Head of caudate nucleus (tissue), 42 donors: ENCODE data around the gene NPIPA7.
"Not testable (repeated sequence)": the region's sequence is repeated elsewhere in the genome, so short reads cannot be mapped to it uniquely, and the experiment has no call there.

Experiments
- DNase-seq, 42 donors: peaks; one replicate each; pipeline versions ENCODE4 v3.0.0 to v3.0.0-alpha.2; 2020 to 2021; ENCODE audit warnings: mixed read lengths in 7 of 42
- intact Hi-C: fragments of 100-400 bp; cut with DNase I; formaldehyde crosslinking; loops from one replicate; pipeline ENCODE4 v1.15.0; 2022

The NPIPA7 gene

DNA sequence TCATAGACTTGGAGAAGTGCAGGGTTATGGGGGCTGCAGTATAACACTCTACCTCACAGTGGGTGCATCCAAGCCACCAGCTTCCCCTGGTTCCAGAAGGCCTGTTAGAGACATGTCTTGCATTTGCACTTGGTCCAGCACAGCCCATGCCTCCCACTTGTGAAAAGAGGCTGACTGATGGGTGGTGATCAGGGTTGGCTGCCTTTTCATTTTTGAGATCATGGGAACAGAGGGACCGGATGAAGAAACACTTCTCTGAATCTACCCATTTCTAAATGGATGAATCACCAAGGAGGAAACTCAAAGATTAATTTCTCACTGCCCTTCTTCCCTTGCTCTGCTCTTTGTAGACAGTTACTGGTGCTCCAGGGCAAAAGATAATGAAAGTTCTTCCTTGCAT, 34.8 kb downstream of the NPIPA7 start:
- DNase-seq, intact Hi-C loops: not testable (repeated sequence)

DNA sequence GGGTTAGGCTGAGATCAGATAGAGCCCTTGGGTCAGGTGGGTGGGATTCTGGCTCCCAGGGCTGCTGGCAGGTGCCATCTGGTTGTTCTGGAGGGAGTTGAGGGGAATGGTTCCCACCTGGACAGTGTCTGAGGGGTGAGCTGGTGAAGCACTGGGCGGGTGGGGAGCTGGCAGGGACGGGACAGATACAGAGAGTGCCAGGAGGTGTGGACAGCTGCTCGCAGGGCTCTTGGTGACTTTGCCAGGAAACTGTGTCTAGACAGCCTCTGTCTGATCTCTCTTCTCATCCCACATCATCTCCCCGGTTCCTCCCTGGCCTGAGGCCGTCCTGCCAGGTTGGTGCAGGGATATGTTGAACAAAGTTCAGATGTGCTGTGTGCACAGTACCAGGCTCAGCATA, 38.1 kb downstream of the NPIPA7 start:
- intact Hi-C loops, DNase-seq: not testable (repeated sequence)

- intact Hi-C loops, DNase-seq: not testable (repeated sequence)
Measured at GRCh38 chr16:16417914-16418544, 39.1 kb downstream of the NPIPA7 start.

DNA sequence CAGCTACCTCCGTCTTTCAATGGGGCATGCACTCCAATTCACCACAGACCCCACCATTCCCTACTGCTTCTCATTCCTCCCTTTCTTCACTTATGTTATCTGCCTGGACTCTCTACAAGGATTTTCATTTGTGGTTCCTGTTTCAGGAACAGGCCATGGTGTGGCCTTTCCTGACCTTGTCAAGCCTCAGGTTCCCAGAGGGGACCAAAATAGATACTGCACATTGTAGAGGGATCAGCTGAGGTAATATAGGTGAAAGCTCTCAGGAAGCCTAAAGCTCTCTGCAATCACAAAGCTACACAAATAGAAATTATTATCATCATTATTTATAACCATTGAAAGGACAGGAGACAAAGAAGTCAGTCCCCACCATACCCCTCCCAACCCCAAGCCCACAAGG, 41.6 kb downstream of the NPIPA7 start:
- DNase-seq, intact Hi-C loops: not testable (repeated sequence)

- intact Hi-C loops, DNase-seq: not testable (repeated sequence)
Measured at GRCh38 chr16:16425146-16425545, 46.2 kb downstream of the NPIPA7 start.

DNA sequence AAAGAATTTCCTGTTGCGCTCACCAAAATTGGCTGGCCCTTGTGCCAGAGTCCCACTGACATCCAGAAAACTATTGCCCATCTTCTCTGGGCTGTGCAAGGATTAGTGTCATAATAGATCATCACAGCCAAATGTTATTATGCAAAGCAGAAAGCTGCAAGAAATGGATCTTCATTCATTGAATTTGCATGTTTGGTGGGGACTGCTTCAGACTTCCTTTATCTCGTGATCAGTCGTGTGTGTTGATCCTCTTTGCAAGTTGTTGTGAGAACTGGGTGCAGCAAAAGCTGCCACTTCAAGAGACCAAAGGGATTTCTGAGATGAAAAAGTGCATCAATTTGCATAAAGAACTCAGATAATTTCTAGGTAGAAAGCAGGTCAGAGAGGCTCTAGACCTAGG, 52.2 kb downstream of the NPIPA7 start:
- intact Hi-C loops, DNase-seq: not testable (repeated sequence)

DNA sequence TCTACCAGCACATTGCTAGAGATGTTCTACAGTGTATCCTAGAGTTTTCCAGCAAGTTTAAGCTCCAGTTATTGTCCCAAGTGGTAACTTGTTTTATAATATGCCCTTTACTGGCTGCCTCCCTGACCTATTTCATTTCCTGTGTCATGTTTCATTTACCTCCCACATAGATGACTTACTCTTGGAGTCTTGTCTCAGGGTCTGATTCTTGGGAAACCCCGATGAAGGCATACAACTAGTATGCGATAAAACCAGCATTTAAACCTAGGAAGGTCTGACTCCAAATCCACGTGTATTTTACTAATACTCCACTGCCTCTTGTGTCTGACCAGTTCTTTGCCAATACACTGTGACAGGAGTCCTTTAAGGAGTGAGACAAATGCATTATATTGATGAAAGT, 55.8 kb downstream of the NPIPA7 start:
- DNase-seq, intact Hi-C loops: not testable (repeated sequence)

- intact Hi-C loops, DNase-seq: not testable (repeated sequence)
Measured at GRCh38 chr16:16441401-16441800, 62.5 kb downstream of the NPIPA7 start.
